Ovary (tissue), 9 donors: ENCODE measurements around the gene SWI5. TPM values are rescaled to one million over a fixed set of nuclear protein-coding genes. Genes with fewer than 3 reads are reported as not detected.
A peak's percentile ranks its signal among the peaks of the same experiment; 100 is the strongest.

Experiments used
- DNase-seq, 5 donors: peaks; one replicate each; pipeline ENCODE4 v3.0.0-alpha.2; 2019 to 2020
- H3K27ac ChIP-seq, 2 donors: fragments of 200-600 bp; one replicate each; pipeline versions ENCODE4 v1.5.1 to v1.8.0; 2019 to 2022
- H3K27me3 ChIP-seq: fragments of 200-600 bp; one replicate; pipeline ENCODE4 v1.8.0; 2022
- H3K36me3 ChIP-seq: fragments of 200-600 bp; sonication (generic); one replicate; pipeline ENCODE4 v1.5.1; 2019
- H3K4me1 ChIP-seq: one replicate; pipeline ENCODE4 v1.8.1; 2013; ENCODE audit warnings: mild to moderate bottlenecking, moderate library complexity; ENCODE audit not compliant: insufficient read depth
- H3K4me3 ChIP-seq: fragments of 200-600 bp; sonication (generic); one replicate; pipeline ENCODE4 v1.5.1; 2017
- H3K9me3 ChIP-seq, 2 donors: fragments of 200-600 bp in 1 of 2; sonication (generic) in 1 of 2; one replicate each; pipeline versions ENCODE4 v1.5.1 to v1.8.1; 2013 to 2019; ENCODE audit warnings: mild to moderate bottlenecking in 1 of 2, moderate library complexity in 1 of 2
- EP300 ChIP-seq: sonication (generic); formaldehyde crosslinking; IDR thresholded peaks from one replicate; pipeline ENCODE4 v1.6.1; 2017; ENCODE audit warnings: antibody characterized with exemption
- POLR2A ChIP-seq: fragments of 450-650 bp; IDR thresholded peaks from one replicate; pipeline ENCODE4 v1.6.1; 2017; ENCODE audit warnings: antibody characterized with exemption, mild to moderate bottlenecking, moderate library complexity
- WGBS, 3 donors: extraction: QIAGEN DNeasy Blood & Tissue Kit in 1 of 3; methylation state at CpG; one replicate each; pipeline versions ENCODE4 v1.1.5 to v1.1.7; 2013 to 2017; 5-methylcytosine and 5-hydroxymethylcytosine counted together
- intact Hi-C, 4 donors: fragments of 100-400 bp; cut with DNase I; formaldehyde crosslinking; loops; one replicate each; pipeline versions ENCODE4 v1.11.0 to v1.15.1; 2022 to 2023
- polyA plus RNA-seq, 2 donors: library from polyadenylated mRNA; stranded (reverse); fragments of 200-250 nt in 1 of 2; fragments of 350-450 nt in 1 of 2; fragmentation: Illumina TruSeq in 1 of 2; extraction: RNeasy Lipid Tissue Mini Kit (QIAGEN cat#74804) in 1 of 2; gene quantifications; one replicate each; pipeline ENCODE4 v1.2.3, GENCODE V29; 2013 to 2014
- total RNA-seq, 7 donors: library from RNA; depleted of rRNA in 2 of 7; stranded (reverse); fragments of >200 nt in 2 of 7; fragmentation: NEBNext Ultra II Directional in 3 of 7; extraction: Animal tissue kit (Norgen Biotek cat#: 25700) in 3 of 7; gene quantifications; one replicate each; pipeline versions ENCODE4 v1.1.0 to v1.2.4, GENCODE V29; 2016 to 2023
- TF ChIP-seq, protein P1 (sequence below), 3 donors: fragments of 450-650 bp in 2 of 3; fragments of 200-600 bp in 1 of 3; IDR thresholded peaks; one replicate each; pipeline versions ENCODE4 v1.5.1 to v1.8.0; 2016 to 2022; ENCODE audit warnings: antibody characterized with exemption in 3 of 3, mild to moderate bottlenecking in 1 of 3
- donor health status: DM: no; HTN: no; CAD: no; lungs with moderate emphysema.
- donor health status: DM: no; HTN: no; CAD: no.
- donor health status: Bipolar disorder and iron deficiency.
- donor health status: DM: yes; HTN: yes; CAD: no.
- donor health status: DM: no; HTN: no; CAD: no.
- donor health status: DM: yes; HTN: yes; CAD: no.

SWI5 gene
- total and polyA plus RNA-seq, 9 donors = 22.4 to 48.9 (median 30.3) TPM

DNA sequence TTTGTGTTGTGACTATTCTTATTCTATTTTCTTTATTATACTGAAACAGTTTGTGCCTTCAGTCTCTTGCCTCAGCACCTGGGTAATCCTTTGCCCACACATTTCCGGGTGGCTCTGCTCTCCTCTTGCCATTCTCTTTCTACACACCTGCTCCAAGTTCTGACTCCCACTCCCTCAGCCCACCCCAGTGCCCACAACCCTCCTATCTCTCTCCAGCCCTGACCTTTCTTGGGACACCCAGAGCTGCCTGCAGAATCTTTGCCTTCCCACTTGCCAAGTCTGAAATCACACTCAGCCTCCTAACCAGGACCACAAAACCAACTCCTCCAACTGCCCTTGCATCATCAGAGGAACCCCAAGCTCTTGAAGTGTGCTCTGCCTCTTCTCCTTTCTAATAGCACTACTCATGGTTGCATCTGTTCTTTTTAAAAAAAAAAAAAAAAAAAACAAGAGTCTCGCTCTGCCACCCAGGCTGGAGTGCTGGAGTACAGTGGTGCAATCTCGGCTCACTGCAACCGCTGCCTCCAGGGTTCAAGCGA lies 4.1 kb downstream of the SWI5 start:
- intact Hi-C loops = no loop called here
- H3K4me1 ChIP-seq = peaks cover 4% of the 10 kb centered on the region
- no peak overlapping the region for H3K4me3 ChIP-seq
- 82 to 90% (median 86%) methylated on average over 5 of the region's 5 CpGs for WGBS, 3 donors
- TF ChIP-seq, protein P1, sequence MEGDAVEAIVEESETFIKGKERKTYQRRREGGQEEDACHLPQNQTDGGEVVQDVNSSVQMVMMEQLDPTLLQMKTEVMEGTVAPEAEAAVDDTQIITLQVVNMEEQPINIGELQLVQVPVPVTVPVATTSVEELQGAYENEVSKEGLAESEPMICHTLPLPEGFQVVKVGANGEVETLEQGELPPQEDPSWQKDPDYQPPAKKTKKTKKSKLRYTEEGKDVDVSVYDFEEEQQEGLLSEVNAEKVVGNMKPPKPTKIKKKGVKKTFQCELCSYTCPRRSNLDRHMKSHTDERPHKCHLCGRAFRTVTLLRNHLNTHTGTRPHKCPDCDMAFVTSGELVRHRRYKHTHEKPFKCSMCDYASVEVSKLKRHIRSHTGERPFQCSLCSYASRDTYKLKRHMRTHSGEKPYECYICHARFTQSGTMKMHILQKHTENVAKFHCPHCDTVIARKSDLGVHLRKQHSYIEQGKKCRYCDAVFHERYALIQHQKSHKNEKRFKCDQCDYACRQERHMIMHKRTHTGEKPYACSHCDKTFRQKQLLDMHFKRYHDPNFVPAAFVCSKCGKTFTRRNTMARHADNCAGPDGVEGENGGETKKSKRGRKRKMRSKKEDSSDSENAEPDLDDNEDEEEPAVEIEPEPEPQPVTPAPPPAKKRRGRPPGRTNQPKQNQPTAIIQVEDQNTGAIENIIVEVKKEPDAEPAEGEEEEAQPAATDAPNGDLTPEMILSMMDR (IDR thresholded peaks at IDR 0.05) = no peak
- TF ChIP-seq EP300 (no peak), POLR2A (no peak)
- H3K36me3 ChIP-seq = no peaks in the 10 kb centered on the region
- no peaks in the 10 kb centered on the region for H3K27me3 ChIP-seq
- no peak for DNase-seq
- H3K27ac ChIP-seq = no peak overlapping the region
- H3K9me3 ChIP-seq = no peaks in the 10 kb centered on the region

DNA sequence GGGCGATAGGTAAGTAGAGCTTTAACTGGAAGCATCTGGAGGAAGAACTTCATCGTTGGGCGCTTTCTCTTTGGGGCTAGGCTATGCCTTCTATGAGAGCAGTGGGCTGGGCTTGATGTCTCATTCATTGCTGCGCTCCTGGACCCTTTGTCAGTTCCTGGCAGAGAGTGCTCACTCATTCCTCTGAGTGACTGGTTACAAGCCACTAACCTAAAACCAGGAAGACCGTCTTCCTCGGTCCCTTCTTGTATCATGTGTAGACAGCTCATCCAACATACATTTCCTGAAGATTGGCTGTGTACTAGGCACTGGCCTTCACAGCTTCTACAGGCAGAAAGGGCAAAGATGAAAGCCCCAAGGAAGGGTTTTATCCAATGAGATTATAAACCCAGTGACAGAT lies 6.4 kb downstream of the SWI5 start:
- H3K4me3 ChIP-seq = no peak overlapping the region
- H3K9me3 ChIP-seq = no peaks in the 10 kb centered on the region
- H3K4me1 ChIP-seq = no peaks in the 10 kb centered on the region
- no peaks in the 10 kb centered on the region for H3K36me3 ChIP-seq
- no peaks in the 10 kb centered on the region for H3K27me3 ChIP-seq
- DNase-seq = no peak
- intact Hi-C loops = no loop called here
- 92 to 93% (median 92%) methylated on average over 6 of the region's 6 CpGs for WGBS, 3 donors
- TF ChIP-seq, protein P1 (IDR thresholded peaks at IDR 0.05) = no peak
- TF ChIP-seq POLR2A (no peak), EP300 (no peak)
- no peak overlapping the region for H3K27ac ChIP-seq

DNA sequence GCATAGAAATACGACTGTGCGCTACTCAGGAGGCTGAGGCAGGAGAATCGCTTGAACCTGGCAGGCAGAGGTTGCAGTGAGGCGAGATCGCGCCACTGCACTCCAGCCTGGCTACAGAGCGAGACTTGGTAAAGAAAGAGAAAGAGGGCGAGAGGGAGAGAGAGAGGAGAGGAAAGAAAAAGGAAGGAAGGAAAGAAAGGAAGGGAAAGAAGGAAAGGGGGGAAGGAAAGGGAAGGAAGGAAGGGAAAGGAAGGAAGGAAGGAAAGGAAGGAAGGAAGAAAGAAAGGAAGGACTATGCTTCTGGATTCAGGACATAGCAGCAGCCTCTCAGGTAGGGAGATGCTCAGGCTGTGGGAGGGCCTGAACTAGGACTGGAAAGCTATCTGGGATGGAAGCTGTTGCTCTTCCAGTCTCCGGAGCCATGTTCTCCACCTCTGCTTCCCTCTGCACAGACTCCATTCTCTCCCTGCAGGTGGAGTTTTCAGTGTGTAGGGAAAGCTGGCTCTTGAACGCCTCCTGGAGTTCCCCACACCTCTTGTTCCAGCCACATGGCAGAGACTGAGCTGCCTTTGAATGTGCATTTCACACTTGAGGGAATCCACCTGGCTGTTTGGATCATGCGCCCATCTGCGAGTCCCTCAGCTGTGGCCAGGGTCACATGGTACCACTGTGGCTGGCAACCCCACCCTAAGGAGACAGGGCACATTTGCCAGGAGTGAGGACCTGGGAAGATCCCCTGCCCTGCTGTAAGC lies 9.1 kb downstream of the SWI5 start:
- no peaks in the 10 kb centered on the region for H3K9me3 ChIP-seq
- 92 to 95% (median 93%) methylated on average over 12 of the region's 12 CpGs for WGBS, 3 donors
- H3K27me3 ChIP-seq = no peaks in the 10 kb centered on the region
- TF ChIP-seq POLR2A = no peak
- TF ChIP-seq, protein P1 (IDR thresholded peaks at IDR 0.05) = no peak
- no peak for TF ChIP-seq EP300
- H3K4me3 ChIP-seq = no peak overlapping the region
- no peak overlapping the region for H3K27ac ChIP-seq
- H3K4me1 ChIP-seq = no peaks in the 10 kb centered on the region
- H3K36me3 ChIP-seq = no peaks in the 10 kb centered on the region
- DNase-seq = no peak
- intact Hi-C loops = no loop called here

DNA sequence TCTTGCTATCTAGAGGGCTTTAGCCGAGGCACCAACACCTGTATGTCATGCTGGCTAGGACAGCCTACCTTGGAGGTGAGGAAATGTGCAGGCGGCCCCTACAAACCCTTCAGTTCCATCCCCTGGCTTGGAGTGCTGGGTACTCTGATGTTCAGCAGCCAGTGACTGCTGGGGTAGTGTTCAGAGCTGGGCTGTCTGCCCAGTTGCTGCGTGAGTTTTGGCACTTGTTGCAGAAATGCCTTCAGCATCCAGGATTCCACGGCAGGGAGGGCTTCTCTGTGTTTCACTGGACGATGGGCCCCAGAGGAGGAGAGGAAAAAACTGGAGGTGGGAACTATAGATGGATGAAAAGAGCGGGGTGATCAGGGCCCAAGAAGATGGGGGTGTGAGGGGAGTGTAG lies 10.4 kb downstream of the SWI5 start:
- H3K36me3 ChIP-seq = no peaks in the 10 kb centered on the region
- no peaks in the 10 kb centered on the region for H3K9me3 ChIP-seq
- no peaks in the 10 kb centered on the region for H3K4me1 ChIP-seq
- H3K27ac ChIP-seq = no peak overlapping the region
- peak in 2 of 5 donors; percentile 41 to 55 for DNase-seq
- TF ChIP-seq, protein P1 (IDR thresholded peaks at IDR 0.05) = no peak
- TF ChIP-seq EP300 (no peak), POLR2A (no peak)
- intact Hi-C loops = no loop called here
- no peak overlapping the region for H3K4me3 ChIP-seq
- WGBS, 3 donors = 32 to 38% (median 36%) methylated on average over 6 of the region's 6 CpGs
- H3K27me3 ChIP-seq = no peaks in the 10 kb centered on the region
